SK-N-MC (cell line): ENCODE results near the gene SEPTIN5.

Source experiments
- EZH2 ChIP-seq: fragments of 200-600 bp; sonication (generic); IDR thresholded peaks from one replicate; pipeline ENCODE4 v1.6.1; 2017; ENCODE audit warnings: antibody characterized with exemption
- FOXP2 ChIP-seq: optimal IDR thresholded peaks from 2 replicates; pipeline ENCODE3; 2011; ENCODE audit warnings: mild to moderate bottlenecking, moderate library complexity; ENCODE audit not compliant: insufficient read depth; ENCODE audit errors: extremely low read length, control extremely low read depth
- POLR2AphosphoS5 ChIP-seq: IDR thresholded peaks from 2 replicates; pipeline ENCODE4 v1.6.1; 2012; ENCODE audit warnings: mild to moderate bottlenecking, low read depth, low read length, borderline replicate concordance

- TF ChIP-seq EZH2 = no peak
- TF ChIP-seq POLR2AphosphoS5 = no peak
- TF ChIP-seq FOXP2 = no peak
Measured at GRCh38 chr22:19672054-19672776, 42.1 kb upstream of the SEPTIN5 start.
